ENCODE measurements around the gene CRIP1.

The CRIP1 gene

DNA sequence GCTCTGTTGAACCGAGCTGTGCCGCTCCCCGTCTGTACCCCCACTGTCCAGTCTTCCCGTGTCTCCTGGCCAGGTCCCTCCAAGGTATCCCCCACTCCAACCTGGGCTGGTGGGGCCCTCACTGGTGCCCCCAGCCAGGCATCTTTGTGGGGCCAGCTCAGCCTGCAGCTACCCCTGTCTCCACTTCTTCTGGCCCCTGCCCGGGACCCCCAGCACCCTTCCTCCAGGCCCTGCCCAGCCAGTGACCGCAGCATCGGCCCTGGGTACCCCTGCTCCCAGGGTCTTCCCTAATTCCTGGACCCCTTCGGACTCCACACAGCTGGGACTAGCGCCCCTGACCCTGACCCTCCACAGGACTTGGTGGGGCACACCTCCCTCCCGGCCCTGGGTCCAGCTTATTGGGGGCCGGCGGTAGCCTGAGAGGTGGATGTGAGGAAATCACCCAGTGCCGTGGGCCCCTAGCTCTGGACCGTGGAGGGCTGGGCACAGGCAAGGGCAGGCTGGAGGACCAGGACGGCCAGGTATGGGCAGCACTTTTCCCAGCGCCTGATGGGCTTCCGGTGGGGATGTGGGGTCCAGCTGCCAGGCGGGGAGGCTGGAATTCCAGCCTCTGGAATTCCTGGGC lies 4.1 kb upstream of the CRIP1 start:
- no peak for DNase-seq

DNA sequence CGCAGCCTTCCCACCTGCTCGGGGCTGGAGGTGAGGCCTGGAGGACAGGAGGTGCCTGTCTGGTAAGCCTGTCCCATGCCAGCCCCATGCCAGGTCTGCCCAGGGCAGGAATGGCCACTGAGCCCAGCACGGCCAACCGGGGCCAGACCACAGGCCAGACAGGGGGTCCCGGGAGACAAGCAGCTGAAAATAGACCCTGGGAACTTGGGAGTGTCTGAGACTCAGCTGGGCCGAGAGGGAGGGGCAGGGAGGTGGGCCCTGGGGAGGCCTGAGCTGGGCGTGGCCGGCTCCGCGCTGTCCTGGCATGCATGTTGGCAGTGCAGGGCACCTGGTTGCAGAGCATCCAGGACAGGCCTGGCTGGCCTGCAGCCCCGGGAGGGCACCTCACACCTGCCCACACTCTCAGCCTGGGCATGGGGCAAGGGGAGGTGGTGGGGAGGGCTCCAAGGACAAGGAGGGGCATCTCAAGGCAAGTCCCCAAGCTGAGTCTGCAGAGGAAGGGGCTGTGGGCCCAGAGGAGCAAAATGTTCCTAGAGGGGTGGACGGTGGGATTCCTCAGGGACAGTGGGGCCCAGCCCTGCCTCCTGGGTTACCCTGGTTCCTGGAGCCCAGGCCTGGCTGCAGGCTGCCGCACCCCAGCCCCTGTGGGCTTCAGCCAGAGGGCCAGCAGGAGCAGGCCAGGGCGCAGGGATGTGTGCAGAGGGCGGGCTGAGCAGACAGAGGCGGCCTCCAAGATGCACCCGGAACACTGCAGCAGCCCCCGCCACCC lies 3.2 kb upstream of the CRIP1 start:
- DNase-seq = no peak

DNA sequence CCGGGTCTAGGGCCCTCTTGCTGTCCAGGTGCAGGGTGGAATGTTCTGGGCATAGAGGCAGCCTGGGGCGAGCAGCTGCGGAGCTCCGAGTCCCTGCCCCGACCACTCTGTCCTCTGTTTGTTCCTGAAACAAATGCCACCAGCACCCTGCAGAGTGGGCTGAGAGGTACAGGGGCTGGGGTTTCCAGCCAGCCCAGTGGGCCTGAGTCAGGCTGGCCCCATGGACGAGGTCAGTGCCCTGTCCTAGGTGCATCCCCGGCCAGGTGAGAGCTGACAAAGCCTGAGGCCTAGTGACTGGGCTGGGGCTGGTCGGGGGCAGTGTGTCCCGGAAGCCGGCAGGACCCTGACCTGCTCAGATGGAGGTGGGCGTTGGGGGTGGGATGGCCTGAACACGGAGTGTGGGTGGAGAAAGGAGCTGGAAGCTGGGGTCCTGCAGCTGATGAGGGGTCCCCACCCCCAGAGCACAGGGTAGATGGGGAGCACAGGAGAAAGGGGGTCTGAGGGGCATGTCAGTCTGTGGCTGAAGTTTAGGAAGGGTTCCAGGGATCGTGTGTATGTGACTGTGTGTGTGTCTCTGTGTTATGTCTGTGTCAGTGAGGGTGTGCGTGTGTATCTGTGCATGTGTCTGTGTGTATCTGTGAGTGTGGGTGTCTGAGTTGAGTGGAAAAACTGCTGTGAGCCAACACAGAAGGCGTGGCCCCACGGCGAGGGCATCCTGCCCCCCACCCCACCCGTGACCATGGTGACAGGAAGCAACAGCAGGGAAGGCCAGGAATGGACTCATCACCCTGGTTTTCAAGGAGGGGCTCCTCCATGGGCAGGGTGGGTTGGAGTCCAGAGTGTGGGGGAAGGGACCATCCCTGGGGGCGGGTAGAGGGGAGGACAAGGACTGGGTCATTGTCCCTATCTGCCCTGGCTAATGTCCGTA lies 2.4 kb upstream of the CRIP1 start:
- DNase-seq = peak; percentile 56

DNA sequence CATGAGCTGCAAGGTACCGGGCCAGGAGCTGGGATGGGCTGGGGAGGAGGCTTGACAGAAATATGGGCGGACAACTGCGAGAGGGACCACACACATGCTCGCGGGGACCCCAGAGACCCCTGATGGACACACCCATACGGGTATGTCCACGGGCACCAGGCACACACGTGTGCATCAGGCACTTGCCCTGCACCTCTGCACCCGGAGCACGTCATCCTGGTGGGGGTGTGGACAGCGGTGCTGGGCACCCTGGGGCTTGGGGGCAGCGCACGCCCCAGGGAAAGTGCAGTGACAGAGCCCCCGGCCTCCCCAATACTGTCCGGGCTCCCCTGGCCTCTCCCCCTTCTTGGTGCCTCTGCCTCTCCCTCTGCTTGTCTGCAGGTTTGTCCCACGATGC lies 1.7 kb upstream of the CRIP1 start:
- no peak for DNase-seq

DNA sequence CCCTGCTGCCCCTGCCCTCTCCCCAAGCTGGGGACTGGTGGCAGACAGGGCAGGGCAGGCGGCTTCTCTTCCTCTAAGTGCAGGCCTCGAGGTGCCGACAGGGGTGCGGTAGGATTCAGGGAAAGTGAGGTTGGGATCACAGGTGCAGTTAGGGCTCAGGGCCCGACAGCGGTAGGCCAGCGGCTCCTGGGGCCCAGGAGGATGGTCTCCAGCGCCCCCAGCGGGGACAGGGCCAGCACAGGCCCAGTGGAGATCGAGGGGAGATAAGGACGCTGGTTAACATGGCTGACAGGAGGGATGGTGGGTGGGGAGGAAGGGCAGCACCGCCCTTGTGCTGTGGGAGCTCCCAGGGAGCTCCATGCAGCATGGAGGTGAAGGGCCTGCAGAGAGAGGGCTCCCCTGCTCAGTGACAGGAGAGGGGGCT lies 935 bp upstream of the CRIP1 start:
- DNase-seq = no peak

DNA sequence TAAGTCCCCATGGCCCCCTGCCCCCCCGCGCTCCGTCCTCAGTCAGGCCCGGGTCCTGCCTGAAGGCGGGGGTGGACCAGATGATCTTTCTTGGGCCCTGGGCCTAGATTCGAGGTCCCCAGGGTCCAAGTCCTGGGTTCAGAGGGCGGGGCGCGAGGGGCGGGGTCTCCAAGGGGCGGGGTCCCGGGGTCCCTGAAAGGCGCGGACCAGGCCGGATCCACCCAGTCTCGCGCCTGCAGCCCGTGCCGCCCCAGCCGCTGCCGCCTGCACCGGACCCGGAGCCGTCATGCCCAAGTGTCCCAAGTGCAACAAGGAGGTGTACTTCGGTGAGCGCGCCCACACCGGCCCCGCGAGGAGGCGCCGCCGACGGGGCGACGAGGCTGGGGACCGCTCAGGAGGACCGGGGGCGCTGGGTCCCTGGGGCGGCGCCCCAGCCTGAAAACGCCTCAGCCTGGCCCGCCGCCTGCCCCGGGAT lies 325 bp downstream of the CRIP1 start:
- peak; percentile 49 for DNase-seq

DNA sequence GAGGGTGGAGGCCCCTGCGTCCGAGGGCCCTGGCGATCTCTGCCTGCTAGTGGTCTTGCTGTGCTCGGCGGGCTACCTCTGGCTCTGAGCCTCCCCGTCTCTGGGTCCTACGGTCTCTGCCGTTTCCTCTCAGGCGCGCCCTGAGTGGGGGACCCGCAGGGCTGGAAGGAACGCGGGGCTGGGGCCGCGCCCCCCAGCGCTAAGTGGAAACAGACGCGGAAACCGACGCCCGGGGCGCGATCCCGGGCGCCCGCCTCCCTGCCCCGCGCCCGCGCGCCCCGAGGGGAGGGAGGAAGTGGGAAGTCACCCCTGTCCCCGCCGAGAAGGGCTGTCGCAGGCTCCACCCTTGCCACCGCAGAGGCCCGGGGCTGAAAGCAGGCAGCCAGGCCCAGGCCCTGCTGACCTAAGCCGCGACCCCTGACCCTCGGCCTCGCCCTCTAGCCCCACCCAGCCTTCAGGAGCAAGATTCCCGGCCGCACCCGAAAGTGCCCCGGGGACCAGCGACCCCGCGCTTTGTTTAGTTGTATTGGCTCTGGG lies 831 bp downstream of the CRIP1 start:
- DNase-seq = peak; percentile 66

DNA sequence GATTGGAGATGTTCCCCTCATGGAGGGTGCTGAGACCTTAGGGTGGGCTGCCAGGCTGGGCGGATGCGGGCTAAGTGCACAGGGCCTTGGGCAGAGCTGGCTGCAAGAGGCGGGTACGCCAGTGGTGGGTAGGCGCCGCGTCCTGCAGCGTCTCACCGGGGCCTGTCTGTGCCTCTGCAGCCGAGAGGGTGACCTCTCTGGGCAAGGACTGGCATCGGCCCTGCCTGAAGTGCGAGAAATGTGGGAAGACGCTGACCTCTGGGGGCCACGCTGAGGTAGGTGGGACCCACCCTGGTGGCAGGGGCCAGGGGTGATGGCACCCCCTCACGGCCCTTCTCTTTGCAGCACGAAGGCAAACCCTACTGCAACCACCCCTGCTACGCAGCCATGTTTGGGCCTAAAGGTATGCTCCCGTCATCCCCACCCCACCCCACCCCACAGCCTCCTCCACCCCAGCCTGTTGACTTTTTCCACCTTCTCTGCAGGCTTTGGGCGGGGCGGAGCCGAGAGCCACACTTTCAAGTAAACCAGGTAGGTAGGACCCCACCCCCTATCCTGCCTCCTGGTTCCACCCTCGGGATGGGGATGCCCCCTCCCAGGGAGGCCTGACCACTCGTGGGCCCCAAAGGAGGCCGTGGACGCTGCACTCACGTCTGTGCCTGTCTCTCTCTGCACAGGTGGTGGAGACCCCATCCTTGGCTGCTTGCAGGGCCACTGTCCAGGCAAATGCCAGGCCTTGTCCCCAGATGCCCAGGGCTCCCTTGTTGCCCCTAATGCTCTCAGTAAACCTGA lies 1.5 kb downstream of the CRIP1 start:
- DNase-seq = no peak

DNA sequence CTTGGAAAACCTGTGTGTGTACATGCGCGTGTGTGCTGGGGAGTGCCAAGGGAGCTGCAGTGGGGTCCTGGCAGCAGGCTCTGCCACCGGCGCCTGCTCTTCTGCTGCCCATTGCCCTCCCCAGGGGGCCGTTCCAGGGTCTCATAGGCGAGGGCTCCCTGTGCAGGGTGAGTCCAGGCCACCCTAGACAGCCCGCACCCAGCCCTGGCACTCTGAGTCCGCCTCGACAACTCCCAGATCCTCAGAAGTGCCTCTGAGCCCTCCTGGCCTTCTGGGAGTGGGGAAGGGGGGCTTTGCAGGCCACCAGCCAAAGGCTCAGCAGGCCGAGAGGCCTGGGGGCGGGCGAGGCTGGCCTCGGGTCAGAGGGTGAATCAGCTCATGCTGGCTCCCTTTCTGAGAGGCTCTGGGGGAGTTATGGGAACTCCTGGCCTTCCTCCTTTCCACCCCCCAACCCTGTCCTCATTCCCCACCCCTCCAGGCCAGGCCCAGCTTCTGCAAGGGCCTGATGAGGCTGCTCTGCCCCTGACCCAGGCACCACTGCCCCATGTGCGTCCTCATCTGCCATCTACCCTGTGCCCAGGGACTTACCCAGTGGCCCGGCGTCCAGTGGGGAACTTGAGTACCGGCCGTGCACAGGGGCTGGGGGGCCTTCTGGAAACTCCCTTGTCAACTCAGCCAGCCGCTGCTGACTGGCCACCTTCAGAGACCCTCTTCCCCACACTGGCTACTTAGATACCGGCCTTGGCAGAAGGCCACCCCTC lies 2.3 kb downstream of the CRIP1 start:
- no peak for DNase-seq

DNA sequence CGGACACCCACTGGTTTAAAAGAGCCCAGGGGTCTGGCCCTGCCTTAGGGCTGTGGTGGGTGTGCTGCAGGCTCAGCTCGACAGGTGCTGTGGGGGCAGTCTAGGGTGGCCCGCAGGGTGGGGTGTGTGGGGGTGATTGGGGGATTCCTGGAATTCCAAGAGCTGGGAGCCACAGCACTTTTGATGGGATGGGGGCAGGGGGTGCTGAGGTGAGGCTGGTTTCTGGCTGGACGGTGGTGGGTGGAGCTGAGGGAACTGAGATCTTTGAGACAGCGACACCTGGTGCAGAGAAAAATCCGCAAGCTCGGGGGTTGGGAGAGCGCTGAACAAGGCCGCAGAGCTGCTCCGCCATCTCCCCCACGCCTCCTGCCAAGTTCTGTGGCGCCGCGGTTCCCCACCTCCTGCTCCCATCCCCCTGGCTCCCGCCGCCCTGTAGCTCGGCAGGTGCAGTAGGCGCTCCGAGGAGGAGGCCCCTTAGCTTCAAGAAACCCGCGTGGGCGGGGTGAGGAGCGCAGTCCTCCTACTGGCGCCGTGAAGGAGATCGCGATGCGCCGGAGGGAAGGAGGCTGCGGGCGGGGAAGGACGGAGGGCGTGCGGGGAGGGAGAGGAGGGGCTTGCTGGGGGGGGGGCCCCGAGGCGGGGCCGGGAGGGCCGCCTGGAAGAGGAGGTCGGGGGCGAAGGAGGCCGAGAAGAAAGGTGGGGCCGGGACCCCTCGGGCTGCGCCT lies 3.0 kb downstream of the CRIP1 start:
- peak; percentile 83 for DNase-seq

DNA sequence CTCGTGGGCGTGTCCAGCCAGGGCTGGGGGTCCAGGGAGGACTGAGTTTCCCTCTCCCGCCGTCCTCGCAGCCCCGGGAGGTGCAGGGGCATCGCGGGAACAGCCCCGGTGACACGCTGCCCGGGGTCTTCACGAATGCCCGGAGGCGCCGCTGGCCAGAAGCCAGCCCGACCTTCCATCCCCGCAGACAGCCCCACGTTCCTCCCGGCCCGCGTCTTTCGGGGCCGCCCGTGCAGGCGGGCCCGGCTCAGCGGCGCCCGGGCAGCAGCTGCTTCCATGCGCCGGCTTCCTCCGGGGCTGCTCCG lies 3.5 kb downstream of the CRIP1 start:
- no peak for DNase-seq

DNA sequence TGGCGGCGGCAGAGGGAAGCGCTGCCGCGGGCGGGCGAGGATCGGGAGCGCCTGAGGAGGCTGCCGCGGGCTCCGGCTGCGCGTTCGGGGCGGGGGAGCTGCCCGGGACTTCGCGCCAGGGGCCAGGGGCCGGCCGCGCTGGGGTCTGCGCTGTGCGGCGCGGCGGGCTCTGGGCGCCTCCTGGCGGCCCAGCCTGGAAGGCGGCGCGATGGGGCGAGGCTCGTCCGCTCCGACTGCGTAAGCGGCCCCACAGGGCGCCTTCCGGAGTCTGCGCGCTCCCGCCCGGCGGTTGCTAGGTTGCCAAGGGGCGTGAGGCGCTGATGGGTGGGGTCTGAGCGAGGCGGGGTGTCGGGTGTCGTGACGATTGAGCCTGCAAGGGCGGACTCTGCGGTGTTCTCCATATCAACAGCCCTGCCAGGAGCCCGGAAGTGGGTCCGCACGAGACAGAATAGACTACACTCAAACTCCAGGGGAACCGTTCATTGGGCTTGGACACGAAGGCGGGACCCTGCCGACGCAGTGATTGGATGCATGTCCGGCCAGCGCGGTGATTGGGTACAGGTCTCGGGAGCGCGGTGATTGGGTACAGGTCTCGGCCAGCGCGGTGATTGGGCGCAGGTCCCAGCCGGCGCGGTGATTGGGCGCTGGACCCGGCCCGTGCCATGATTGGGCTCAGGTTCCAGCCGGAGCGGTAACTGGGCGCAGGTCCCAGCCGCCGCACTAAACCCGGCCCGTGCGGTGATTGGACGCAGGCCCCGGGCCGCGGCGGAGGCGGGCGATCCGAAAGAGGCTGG lies 4.1 kb downstream of the CRIP1 start, which contains the start of gene TEDC1:
TEDC1 (plus strand) TSS at position 675 of the 794 bp plus-strand sequence. CDS start 130 bp downstream, outside the sequence.
- DNase-seq = peak; percentile 98

DNA sequence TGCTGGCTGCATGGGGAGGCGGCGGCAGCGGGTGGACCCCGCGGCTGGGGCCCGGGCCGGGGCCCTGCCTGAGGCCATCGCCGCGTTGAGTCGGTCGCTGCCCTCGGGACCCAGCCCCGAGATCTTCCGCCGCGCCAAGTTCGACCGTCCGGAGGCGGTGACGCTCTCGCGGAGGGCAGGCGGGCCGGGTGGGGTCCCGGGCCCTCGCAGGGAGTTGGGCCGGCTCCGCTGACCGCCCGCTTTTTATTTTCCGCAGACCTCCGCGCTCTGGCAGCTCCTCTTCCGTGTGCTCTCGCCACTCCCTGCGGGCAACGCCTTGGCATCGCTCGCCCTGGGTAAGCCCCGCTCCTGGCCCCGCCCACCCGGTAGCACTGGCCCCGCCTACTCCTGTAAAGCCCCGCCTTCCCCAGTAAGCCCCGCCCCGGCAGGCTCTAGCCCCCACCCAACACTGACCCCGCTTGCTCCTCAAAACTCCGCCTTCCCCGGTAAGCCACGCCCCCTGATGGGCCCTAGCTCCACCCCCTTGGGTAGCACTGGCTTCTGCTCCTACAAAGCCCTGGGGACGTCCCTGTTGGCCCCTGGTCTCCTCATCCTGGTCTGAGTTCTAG lies 4.8 kb downstream of the CRIP1 start:
- peak; percentile 83 for DNase-seq

DNA sequence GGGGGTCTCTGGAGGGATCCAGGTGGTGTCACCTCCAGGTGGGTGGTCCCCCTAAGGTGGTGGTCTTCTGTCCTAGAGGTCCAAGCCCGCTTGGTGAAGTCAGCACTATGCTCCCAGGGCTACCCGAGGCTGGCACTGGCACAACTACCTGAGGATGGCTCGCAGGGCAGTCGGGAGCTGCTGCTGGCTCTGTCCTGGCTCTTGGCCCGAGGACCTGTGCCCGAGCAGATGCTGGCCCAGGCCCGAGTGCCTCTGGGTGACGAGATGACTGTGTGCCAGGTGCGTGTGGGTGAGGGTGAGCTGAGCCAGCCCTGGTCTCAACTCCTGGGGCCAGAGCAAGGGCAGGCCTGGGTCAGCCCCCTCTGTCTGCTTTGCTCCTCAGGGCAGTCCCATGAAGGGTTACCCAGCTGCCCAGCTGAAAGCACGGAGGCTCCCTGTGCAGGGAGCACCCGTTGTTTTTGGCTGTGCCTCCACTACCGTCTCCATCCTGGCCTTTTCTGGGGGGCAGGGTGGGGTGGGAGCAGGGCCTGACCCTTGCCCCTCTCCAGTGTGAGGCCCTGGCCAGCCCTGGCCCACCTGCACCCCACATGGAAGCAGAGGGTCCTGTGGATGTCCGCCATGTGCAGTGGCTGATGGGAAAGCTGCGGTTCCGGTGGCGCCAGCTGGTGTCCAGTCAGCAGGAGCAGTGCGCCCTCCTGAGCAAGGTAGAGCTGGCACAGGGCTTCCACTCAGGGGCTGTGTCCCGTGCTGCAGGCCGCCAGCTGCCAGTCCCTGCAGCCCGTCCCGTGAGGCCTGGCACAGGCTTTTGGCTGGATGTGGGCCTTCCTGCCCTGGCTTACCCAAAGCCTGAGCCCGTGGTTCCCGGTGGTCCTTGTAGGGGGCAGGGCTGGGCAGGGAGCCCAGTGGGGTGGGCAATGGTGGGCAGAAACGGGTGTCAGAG lies 5.6 kb downstream of the CRIP1 start:
- no peak for DNase-seq

DNA sequence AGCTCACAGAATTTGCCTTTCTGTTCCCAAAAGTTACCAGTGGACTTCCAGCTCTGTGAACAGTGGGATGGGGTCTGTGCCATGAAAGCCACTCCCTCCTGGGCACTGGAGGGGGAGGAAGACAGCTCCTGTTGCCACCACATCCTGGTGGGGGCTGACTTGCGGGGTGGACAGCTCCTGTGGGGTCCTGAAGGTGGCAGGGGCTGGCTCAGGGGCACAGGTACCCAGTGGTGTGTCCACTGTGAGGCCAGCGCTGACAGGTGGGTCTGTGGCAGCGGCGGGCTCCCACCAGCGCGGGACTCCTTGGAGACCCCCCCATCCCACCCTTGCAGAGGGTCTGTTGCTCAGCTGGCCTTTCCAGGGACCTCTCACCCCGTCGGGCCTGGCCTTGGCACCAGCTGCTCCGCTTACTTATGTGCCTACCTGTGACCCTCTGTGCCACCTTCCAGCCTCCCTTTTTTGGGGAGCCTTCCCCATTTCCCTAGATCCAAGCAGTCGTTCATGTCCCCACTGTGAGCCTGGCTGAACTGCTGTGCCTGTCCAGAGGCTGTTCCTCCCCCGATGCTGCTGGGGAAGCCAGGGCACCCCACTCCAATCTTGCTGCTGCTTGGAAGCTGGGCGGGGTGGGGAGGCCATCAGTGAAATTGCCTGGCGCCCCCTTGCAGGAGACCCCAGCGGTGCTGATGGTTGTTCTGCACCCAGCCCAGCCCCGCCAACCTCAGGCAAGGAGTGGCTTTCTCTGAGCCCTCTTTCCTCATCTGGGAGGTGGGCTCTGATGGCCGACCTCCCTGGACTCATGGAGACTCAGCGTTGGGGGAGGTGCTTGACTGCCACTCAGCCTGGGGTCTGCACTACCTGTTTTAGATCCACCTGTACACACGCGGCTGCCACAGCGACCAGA lies 6.5 kb downstream of the CRIP1 start:
- no peak for DNase-seq

DNA sequence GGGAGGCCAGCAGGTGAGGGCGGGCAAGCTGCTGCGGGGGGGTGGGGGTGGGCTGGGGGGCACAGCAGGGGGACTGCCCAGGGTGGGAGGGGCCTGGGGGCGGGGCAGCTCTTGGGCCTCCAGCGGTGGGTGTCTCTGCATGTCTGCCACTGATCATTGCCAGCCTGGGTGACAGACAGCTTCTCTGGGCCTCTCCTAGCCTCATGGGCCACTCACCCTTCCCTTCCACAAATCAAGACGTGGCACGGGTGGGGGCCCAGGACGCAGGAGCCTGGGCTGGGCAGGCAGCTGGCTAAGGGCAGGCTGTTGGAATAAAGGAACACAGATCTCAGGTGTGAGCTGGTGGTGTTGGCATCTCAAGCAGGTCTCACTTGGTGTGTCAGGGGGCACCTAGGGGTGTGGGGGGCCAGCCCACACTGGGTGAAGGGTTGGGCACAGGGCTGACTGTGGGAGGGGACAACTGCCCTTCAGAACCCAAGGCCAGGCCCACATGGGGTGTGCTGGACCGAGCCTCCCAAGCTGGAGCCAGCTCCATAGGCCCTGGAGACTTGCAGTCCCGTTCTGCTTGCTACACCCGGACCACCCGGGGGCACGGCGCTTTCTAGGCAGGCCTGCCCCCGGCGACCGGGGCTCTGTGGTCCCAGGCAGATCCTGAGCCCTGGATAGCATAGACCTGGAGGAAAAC lies 7.4 kb downstream of the CRIP1 start:
- DNase-seq = no peak

DNA sequence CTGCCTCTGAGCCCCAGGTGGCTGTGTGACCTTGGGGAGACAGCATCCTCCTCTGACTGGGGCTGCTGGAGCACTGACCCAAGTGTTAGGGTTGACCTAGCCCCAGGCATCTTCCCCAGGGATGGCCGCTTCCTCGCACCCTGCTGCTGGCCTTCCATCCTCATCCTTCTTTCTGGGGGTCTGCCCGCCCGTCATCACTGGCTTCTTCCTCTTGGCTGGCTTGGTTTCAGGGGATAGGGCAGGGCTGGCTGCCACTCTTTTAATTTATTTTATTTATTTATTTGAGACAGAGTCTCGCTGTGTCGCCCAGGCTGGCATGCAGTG lies 7.9 kb downstream of the CRIP1 start:
- no peak for DNase-seq

Data from effector CD4-positive, alpha-beta T cell (primary cell).